ENCODE measurements around the gene SLC32A1. TPM values are rescaled to one million over a fixed set of nuclear protein-coding genes. Genes with fewer than 3 reads are reported as not detected.
A peak's percentile ranks its signal among the peaks of the same experiment; 100 is the strongest.

Gene SLC32A1
- total RNA-seq, 2 donors from 2014 or later, result 0.11 TPM; not detected in 1

- Mint-ChIP-seq H3K9me3 (no peaks in the 10 kb centered on the region), H3K4me3 (no peak overlapping the region), H3K36me3 (ENCODE audit: low read depth) (no peaks in the 10 kb centered on the region), H3K27ac (no peak overlapping the region), H3K4me1 (no peaks in the 10 kb centered on the region), H3K27me3 (peaks cover 60% of the 10 kb centered on the region)
- no peak for ATAC-seq (replicated peaks)
Measured at GRCh38 chr20:38714308-38714707, 10.0 kb upstream of the SLC32A1 start.

DNA sequence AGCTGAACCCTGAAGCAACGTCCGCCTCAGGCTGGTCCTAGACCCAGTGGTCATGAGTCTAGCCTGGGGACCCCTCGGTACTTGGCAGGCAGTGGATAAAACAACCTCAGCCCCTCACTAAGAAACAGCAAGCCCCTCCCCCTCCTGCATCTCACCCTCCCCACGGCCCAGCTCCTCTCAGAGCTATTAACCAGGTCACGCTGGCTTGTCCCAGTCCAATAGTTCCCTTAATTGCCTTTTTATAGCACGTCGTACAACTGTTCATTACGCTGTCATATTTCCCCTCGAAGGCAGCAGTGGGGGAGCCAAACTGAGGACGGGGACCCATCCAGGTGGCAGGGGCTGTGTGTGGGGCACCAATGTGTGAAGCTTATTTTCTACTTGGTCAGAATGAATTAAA lies 8.6 kb upstream of the SLC32A1 start:
- H3K27ac Mint-ChIP-seq, result no peak overlapping the region
- ATAC-seq (replicated peaks), result no peak

GRCh38 chr20:38722683-38723016 lies 1.6 kb upstream of the SLC32A1 start:
- Mint-ChIP-seq H3K27ac (no peak overlapping the region), H3K36me3 (ENCODE audit: low read depth) (peaks cover 10% of the 10 kb centered on the region), H3K4me1 (peaks cover 17% of the 10 kb centered on the region), H3K9me3 (no peaks in the 10 kb centered on the region), H3K4me3 (no peak overlapping the region), H3K27me3 (peaks cover 82% of the 10 kb centered on the region)
- no peak for ATAC-seq (replicated peaks)

More for the DNA sequence above, 8.6 kb upstream of the SLC32A1 start:
- no peaks in the 10 kb centered on the region for H3K36me3 Mint-ChIP-seq (ENCODE audit: low read depth)
- H3K4me1 Mint-ChIP-seq, result no peaks in the 10 kb centered on the region
- no peaks in the 10 kb centered on the region for H3K9me3 Mint-ChIP-seq
- no peak overlapping the region for H3K4me3 Mint-ChIP-seq
- H3K27me3 Mint-ChIP-seq, result peaks cover 64% of the 10 kb centered on the region

DNA sequence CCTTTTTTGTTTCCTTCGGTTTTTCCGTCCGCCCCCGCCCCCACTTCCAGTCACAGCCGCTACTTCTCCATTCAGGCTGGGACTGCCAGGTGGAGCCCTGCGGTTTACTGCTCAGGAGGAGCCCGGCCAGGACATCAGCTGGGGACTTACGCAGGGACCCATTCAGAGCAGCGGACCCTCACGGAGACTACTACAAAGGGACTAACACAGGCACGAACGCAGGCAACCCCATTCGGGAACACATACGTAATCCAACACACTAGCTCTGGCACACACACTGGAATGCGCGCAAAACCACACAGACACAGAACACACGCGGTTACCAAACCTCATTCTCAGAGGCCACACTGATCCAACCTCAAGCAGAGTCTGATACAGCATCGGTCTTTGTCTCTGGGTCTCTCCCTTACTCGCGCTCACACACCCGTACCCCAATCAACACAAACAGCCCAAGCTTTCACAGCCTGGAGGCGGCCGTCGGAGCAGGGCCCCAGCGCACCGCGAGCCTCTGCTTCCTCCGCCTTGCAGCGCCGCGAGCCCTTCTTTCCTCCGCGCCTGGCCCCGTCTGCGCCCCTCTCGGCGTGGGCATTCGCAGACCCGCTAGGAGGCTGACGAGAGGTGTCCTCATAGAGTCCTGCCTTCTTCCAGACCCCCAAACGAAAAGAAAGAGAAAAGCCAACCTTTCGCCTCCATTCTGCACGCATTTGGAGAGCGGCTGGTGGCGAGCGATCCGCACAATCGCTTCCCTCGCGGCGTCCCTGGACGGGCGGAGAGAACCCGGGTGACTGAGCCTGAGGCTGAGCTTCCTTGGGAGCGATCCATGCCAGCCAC lies 1.1 kb upstream of the SLC32A1 start:
- ATAC-seq (replicated peaks), result no peak
- Mint-ChIP-seq H3K4me3 (peak overlapping the region; percentile 31), H3K9me3 (no peaks in the 10 kb centered on the region), H3K4me1 (peaks cover 17% of the 10 kb centered on the region), H3K27me3 (peaks cover 82% of the 10 kb centered on the region), H3K27ac (no peak overlapping the region), H3K36me3 (ENCODE audit: low read depth) (peaks cover 10% of the 10 kb centered on the region)

- H3K27me3 Mint-ChIP-seq, result peaks cover 77% of the 10 kb centered on the region
Measured at GRCh38 chr20:38724626-38725147, 401 bp downstream of the SLC32A1 start.

DNA sequence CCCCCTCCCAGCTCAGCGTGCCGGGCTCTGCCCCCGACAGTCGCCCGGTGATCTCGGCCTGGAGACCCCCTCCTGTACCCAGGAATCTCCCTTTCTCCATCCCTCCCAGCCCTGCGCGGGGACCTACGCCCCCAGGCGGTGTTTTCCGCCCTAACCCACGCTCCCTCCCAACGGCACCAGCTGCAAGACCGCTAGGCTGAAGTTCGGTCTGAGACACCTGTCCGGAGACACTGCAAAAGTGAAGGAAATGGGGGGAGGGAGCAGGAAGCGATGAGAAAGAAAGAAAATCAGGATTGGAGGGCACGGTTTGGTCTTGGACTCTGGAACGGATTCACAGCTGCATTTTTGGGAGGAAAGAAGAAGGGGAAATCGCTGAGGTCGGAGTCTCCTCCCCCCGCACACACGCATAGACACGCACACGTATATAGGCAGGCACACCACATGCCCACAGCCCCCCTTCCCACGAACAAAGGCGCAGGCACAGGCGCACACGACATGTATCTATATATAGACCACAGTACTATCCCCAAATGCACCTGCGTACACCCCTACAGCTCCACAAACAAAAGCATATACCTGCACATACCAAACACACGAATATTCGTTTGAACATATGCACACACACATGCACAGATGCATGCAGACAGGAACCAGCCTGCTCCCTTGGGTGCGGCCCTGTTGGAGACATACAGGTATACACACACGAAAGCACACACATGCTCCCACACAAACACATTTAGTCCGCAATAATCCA lies 1.0 kb downstream of the SLC32A1 start:
- Mint-ChIP-seq H3K4me1 (peaks cover 25% of the 10 kb centered on the region), H3K27me3 (peaks cover 81% of the 10 kb centered on the region), H3K4me3 (peak overlapping the region; percentile 40), H3K27ac (no peak overlapping the region), H3K9me3 (no peaks in the 10 kb centered on the region), H3K36me3 (ENCODE audit: low read depth) (peaks cover 10% of the 10 kb centered on the region)
- no peak for ATAC-seq (replicated peaks)

More at GRCh38 chr20:38724626-38725147, 401 bp downstream of the SLC32A1 start:
- H3K36me3 Mint-ChIP-seq (ENCODE audit: low read depth), result peaks cover 10% of the 10 kb centered on the region
- no peak overlapping the region for H3K4me3 Mint-ChIP-seq
- no peaks in the 10 kb centered on the region for H3K9me3 Mint-ChIP-seq
- peaks cover 21% of the 10 kb centered on the region for H3K4me1 Mint-ChIP-seq
- no peak for ATAC-seq (replicated peaks)
- H3K27ac Mint-ChIP-seq, result no peak overlapping the region

- peak overlapping the region; percentile 50 for H3K4me3 Mint-ChIP-seq
- H3K4me1 Mint-ChIP-seq, result peaks cover 27% of the 10 kb centered on the region
- no peak overlapping the region for H3K27ac Mint-ChIP-seq
- peaks cover 79% of the 10 kb centered on the region for H3K27me3 Mint-ChIP-seq
- no peaks in the 10 kb centered on the region for H3K9me3 Mint-ChIP-seq
- H3K36me3 Mint-ChIP-seq (ENCODE audit: low read depth), result peaks cover 10% of the 10 kb centered on the region
- ATAC-seq (replicated peaks), result peak; percentile 59
Measured at GRCh38 chr20:38725931-38726803, 1.9 kb downstream of the SLC32A1 start.

GRCh38 chr20:38726804-38727606 lies 2.7 kb downstream of the SLC32A1 start:
- peaks cover 74% of the 10 kb centered on the region for H3K27me3 Mint-ChIP-seq

GRCh38 chr20:38727607-38728190 lies 3.4 kb downstream of the SLC32A1 start:
- H3K9me3 Mint-ChIP-seq, result no peaks in the 10 kb centered on the region
- peaks cover 10% of the 10 kb centered on the region for H3K36me3 Mint-ChIP-seq (ENCODE audit: low read depth)
- H3K27ac Mint-ChIP-seq, result no peak overlapping the region
- peaks cover 71% of the 10 kb centered on the region for H3K27me3 Mint-ChIP-seq
- H3K4me3 Mint-ChIP-seq, result peak overlapping the region; percentile 50
- peaks cover 27% of the 10 kb centered on the region for H3K4me1 Mint-ChIP-seq
- no peak for ATAC-seq (replicated peaks)

More at GRCh38 chr20:38726804-38727606, 2.7 kb downstream of the SLC32A1 start:
- H3K27ac Mint-ChIP-seq, result no peak overlapping the region
- H3K4me3 Mint-ChIP-seq, result peak overlapping the region; percentile 50
- no peaks in the 10 kb centered on the region for H3K9me3 Mint-ChIP-seq
- peaks cover 27% of the 10 kb centered on the region for H3K4me1 Mint-ChIP-seq
- peaks cover 10% of the 10 kb centered on the region for H3K36me3 Mint-ChIP-seq (ENCODE audit: low read depth)
- ATAC-seq (replicated peaks), result no peak

DNA sequence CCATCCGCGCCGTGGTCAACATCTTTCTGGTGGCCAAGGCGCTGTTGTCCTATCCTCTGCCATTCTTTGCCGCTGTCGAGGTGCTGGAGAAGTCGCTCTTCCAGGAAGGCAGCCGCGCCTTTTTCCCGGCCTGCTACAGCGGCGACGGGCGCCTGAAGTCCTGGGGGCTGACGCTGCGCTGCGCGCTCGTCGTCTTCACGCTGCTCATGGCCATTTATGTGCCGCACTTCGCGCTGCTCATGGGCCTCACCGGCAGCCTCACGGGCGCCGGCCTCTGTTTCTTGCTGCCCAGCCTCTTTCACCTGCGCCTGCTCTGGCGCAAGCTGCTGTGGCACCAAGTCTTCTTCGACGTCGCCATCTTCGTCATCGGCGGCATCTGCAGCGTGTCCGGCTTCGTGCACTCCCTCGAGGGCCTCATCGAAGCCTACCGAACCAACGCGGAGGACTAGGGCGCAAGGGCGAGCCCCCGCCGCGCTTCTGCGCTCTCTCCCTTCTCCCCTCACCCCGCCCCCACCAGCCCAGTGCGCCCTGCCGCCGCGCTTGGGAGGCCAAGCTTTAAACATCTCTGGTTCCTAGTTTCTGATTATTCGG lies 4.0 kb downstream of the SLC32A1 start:
- Mint-ChIP-seq H3K4me1 (peaks cover 27% of the 10 kb centered on the region), H3K27ac (no peak overlapping the region), H3K9me3 (no peaks in the 10 kb centered on the region), H3K36me3 (ENCODE audit: low read depth) (peaks cover 10% of the 10 kb centered on the region), H3K4me3 (peak overlapping the region; percentile 50), H3K27me3 (peaks cover 65% of the 10 kb centered on the region)
- no peak for ATAC-seq (replicated peaks)

DNA sequence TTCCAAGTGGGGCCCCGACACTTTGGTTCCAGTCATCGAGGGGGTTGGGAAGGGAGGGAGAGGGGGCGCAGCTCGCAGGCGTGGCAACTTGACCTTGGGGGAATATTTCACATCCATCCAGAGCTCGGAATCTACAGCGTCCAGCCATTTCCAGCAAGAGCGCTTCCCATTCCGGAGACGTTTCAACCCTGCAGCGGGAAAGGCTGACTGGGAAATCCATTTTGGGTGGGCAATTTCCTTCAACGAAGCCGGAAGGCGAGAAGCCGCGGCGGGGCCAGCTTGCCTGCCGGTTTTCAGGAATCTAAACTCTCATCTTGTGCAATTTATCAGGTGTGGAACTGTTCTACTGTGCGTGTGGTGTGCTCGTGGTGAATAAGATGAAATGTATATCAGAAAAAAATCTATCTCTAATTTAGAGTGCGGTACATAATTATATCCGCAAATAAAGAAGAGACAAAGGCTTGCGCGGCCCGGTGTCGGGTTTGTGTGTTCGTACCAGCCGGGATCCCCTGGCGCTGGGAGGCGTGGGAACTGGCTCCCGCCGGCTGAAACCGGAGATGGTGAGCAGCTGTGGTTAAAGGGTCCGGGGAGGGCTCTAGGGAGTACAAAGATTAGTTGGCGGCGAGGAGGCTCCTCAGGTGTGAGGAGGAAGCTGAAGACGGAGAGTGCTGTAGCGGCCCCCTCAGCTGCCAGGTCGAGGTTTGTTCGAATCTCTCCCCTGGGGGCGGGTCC lies 4.8 kb downstream of the SLC32A1 start:
- Mint-ChIP-seq H3K9me3 (no peaks in the 10 kb centered on the region), H3K4me1 (peaks cover 27% of the 10 kb centered on the region), H3K36me3 (ENCODE audit: low read depth) (peaks cover 10% of the 10 kb centered on the region), H3K4me3 (peak overlapping the region; percentile 13), H3K27ac (no peak overlapping the region), H3K27me3 (peaks cover 68% of the 10 kb centered on the region)
- ATAC-seq (replicated peaks), result no peak

DNA sequence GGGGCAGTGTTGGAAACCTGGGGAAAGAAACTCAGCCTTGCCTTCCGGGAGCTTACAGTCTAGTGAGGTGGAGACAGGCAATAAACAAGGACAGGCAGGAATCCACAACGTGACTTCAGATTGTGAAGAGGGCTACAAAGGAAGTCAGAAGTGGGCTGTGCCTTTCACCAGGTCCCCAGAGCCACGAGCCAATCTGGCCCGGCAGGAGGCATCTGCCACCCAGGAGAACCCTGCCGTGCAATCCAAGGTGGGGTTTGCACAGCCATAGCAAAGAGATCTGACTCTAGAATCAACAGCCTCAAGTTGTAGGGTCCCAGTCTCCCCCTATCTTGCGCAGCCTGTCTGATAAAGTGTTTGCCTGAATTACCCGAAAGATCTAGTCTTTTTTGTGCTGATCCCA lies 5.5 kb downstream of the SLC32A1 start:
- peaks cover 10% of the 10 kb centered on the region for H3K36me3 Mint-ChIP-seq (ENCODE audit: low read depth)
- no peak for ATAC-seq (replicated peaks)
- H3K4me1 Mint-ChIP-seq, result peaks cover 27% of the 10 kb centered on the region
- peak overlapping the region; percentile 62 for H3K4me3 Mint-ChIP-seq
- H3K27me3 Mint-ChIP-seq, result peaks cover 68% of the 10 kb centered on the region
- no peak overlapping the region for H3K27ac Mint-ChIP-seq
- H3K9me3 Mint-ChIP-seq, result no peaks in the 10 kb centered on the region
